Dorsolateral prefrontal cortex (tissue), 118 donors: ENCODE measurements around the gene CHMP2A. TPM values are rescaled to one million over a fixed set of nuclear protein-coding genes. Genes with fewer than 3 reads are reported as not detected.

ENCODE experiments used
- microRNA-seq, 43 experiments: library from miRNA; unstranded; fragments of <30 nt; microRNA quantifications; one replicate each; pipeline ENCODE4 v1.2.0, GENCODE V29; 2022
- total RNA-seq, 120 experiments: library from RNA; stranded (reverse); gene quantifications; one replicate each; pipeline versions ENCODE4 v1.2.3 to v1.2.4, GENCODE V29; 2022

Gene CHMP2A
- total RNA-seq, 120 experiments from 2014 or later = 72.8 to 126 (median 99.8) TPM

Small RNAs within 50 kb of the gene (microRNA-seq; reads per million reads assigned to microRNA genes)
- gene MIR6807 = 0 to 5.5 (median 0.87) reads per million in 43 experiments

Other genes with a start within 250 kb of the CHMP2A start
- 10 to 100 TPM; 26.9 to 56.2 (median 37.1) TPM for gene ERVK3-1, start 249.7 kb downstream of the CHMP2A start, total RNA-seq
- gene ZSCAN22, start 228.1 kb downstream of the CHMP2A start, total RNA-seq = 1 to 10 TPM; 2.1 to 6.1 (median 3.3) TPM
- 10 to 100 TPM in 90 of 120 experiments, 1 to 10 TPM in 30; 4.6 to 29.0 (median 12.6) TPM for gene A1BG, start 201.6 kb downstream of the CHMP2A start, total RNA-seq
- gene ZNF497, start 192.4 kb downstream of the CHMP2A start, total RNA-seq = 1 to 10 TPM; 1.3 to 6.9 (median 3.7) TPM
- 1 to 10 TPM in 53 of 120 experiments, under 1 TPM in 60, not detected in 7; 0.27 to 2.9 (median 0.98) TPM for gene ZNF837, start 174.1 kb downstream of the CHMP2A start, total RNA-seq
- 100 to 1,000 TPM; 212 to 406 (median 277) TPM for gene RPS5, start 167.8 kb downstream of the CHMP2A start, total RNA-seq
- under 1 TPM in 2 of 120 experiments, not detected in 118; 0.48 to 0.69 TPM for gene RNF225, start 159.4 kb downstream of the CHMP2A start, total RNA-seq
- gene ZNF584, start 146.5 kb downstream of the CHMP2A start, total RNA-seq = 10 to 100 TPM; 11.0 to 25.3 (median 18.1) TPM
- 10 to 100 TPM in 108 of 120 experiments, 1 to 10 TPM in 12; 7.3 to 19.7 (median 13.0) TPM for gene ZNF132, start 115.0 kb downstream of the CHMP2A start, total RNA-seq
- gene ZNF324B, start 103.5 kb downstream of the CHMP2A start, total RNA-seq = 10 to 100 TPM in 117 of 120 experiments, 1 to 10 TPM in 3; 9.1 to 22.5 (median 14.5) TPM
- gene ZNF324, start 88.0 kb downstream of the CHMP2A start, total RNA-seq = 10 to 100 TPM; 14.9 to 30.1 (median 21.4) TPM
- 10 to 100 TPM in 117 of 120 experiments, 1 to 10 TPM in 3; 9.0 to 21.1 (median 14.3) TPM for gene ZNF446, start 78.8 kb downstream of the CHMP2A start, total RNA-seq
- gene SLC27A5, start 43.1 kb downstream of the CHMP2A start, total RNA-seq = 10 to 100 TPM; 15.7 to 40.2 (median 22.1) TPM
- gene ZBTB45, start 35.3 kb downstream of the CHMP2A start, total RNA-seq = 10 to 100 TPM; 13.0 to 30.6 (median 19.7) TPM
- gene TRIM28, start 11.0 kb downstream of the CHMP2A start, total RNA-seq = 100 to 1,000 TPM; 130 to 228 (median 176) TPM
- 100 to 1,000 TPM in 116 of 120 experiments, 10 to 100 TPM in 4; 77.3 to 195 (median 134) TPM for gene UBE2M, start 3.5 kb upstream of the CHMP2A start, total RNA-seq
- 10 to 100 TPM; 26.3 to 56.0 (median 39.2) TPM for gene MZF1, start 18.2 kb upstream of the CHMP2A start, total RNA-seq